Measurements from ENCODE around the gene MPPE1.
"Not testable (repeated sequence)": the region's sequence is repeated elsewhere in the genome, so short reads cannot be mapped to it uniquely, and the experiment has no call there.

MPPE1 gene

DNA sequence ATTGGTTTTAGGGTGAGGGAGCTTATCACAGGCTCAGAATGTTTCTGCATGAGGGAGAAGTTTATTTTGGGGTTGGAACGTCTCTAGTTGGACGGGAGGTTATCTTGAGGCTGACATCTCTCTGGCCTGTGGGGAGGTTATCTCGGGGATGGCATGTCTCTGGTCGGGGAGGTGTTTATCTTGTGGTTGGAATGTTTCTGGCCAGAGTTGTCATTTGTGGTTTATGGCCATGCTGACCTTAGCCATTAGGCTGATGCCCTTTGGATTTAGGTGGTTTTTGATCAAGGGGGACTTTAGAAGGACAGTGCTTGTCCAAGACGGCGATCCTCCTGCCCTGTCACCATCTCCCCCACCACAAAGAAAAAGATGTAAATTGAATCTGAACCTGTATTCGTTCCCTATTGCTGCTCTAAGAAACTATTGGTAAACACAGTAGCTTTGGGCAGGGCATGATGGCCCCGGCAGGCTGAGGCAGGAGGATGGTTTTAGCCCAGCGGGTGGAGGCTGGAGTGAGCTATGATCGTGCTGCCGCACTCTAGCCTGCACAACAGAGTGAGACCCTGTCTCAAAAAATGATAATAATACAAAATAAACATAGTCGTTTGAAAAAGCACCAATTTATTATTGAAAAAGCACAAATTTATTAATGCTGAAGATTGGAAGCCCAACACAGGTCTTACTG is 17.8 kb upstream of the MPPE1 start:
- DNase-seq (ENCODE audit: low read depth) = no peak

DNA sequence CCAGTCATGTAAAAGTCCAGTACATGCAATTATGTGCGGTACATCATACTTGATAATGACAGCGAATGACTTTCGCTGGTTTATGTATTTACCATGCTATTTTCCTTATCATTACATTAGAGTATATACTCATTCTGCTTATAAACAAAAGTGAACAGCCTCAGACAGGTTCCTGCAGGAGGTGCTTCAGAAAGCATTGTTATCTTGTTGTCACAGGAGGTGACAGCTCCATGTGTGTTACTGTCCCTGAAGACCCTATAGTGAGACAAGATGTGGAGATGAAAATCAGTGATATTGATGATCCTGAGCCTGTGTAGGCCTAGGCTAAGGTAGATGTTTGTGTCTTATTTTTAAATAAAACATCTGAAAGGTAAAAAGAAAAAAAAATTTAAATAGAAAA is 15.3 kb upstream of the MPPE1 start:
- DNase-seq (ENCODE audit: low read depth) = no peak

DNA sequence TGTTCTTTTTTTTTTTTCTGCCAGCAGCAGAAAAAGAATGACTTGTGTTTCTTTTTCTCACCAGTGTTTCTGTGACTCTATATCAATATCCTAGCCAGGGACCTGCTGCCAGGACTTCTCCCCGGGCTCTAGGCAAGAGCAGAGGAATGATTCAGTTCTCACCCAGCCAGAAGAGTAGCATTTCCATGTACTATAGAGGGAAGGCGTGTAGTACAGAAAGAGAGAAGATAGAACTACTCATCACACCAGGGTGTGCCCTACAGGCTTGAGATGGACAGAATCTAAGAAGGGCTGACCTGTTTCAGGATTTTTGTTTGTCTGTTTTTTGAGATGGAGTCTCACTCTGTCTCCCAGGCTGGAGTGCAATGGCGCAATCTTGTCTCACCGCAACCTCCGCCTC is 11.4 kb upstream of the MPPE1 start:
- DNase-seq (ENCODE audit: low read depth) = not testable (repeated sequence)

DNA sequence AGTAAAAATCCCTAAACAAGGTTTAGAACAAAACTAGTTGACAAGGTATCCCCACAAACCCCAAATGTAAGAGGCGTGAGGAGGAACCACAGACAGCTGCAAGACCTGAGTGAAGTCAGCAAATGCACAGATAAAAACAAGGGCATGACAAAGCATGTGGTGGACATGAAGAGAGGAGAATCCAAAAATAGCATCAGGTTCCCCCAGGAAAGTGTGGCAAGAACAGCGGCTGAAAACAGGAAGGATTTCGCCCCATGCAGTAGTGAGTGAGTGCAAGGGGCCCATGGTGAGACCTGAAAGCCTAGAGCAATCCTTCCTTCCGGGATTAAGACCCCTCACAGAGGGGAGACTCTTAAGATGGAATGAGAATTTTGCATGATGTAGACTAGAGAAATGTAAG is 8.8 kb upstream of the MPPE1 start:
- not testable (repeated sequence) for DNase-seq (ENCODE audit: low read depth)

DNA sequence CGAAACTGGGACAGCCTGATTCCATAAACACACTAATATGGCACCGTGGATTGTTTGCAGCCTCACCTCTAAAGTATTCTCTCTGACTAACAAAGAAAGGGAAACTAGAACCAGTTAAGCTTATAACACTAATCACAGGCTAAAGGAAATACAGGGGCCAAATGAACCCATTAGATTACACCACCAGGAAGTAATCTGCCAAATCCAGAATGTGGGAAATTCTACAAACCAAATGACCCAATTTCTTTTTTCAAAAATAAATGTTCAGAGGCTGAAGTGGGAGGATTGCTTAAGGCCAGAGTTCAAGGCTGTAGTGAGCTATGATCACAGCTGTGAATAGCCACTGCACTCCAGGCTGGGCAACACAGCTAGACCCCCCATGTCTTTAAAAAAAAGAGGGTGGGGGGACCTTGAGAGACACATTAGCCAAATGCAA is 1.5 kb upstream of the MPPE1 start:
- no peak for DNase-seq (ENCODE audit: low read depth)

DNA sequence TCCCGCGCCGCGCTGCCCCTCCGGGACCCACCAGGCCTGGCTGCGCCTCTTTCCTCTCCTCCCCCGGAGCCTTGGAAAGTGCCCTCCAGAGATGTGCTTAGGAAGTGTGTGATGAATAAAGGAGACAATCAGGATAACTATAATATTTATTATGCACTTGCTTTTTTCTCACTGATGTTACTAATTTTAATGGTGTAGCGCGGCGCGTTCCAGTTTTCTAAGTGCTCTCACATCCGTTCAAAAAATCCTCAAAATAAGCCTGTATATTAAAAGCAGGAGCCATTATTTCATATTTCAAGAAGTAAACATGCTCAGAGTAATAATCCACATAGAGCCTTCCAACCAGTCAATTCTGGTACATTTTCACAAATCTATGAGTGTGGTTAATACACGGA is 941 bp upstream of the MPPE1 start:
- no peak for DNase-seq (ENCODE audit: low read depth)

DNA sequence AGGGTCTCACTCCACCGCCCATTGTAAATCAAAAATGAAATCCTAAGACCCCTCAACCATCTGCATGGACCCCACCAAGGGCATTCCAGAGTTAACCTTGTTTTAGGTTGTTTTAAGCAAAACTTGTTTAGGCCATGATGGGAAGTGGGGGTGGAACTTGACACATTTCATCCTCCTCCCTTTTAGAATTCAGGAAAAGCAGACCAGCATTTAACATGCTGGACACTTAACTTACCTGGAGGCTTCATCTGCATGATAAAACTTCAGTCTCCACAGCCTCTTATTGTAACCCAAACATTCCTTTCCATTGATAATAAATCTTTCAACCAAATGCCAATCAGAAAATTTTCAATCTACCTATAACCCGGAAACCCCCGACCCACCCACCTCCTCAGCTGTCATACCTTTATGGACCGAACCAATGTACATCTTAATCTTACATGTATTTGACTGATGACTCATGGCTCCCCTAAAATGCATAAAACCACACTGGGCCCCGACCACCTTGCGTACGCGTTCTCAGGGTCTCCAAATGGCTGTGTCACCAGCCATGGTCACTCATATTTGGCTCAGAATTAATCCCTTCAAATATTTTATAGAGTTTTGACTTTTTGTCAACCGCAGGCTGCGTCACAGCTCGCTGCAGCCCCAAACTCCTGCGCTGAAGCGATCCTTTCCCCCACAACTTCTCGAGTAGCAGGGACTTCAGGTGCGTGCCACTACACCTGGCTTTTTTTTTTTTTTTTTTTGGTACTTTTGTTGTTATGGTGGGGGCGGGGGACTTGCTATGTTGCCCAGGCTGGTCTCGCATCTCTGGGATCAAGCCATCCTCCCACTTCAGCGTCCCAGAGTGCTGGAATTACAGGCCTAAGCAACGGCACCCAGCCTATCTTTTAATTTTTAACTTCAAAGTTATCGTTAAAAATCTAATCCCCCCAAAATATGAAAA is 917 bp downstream of the MPPE1 start:
- no peak for DNase-seq (ENCODE audit: low read depth)

DNA sequence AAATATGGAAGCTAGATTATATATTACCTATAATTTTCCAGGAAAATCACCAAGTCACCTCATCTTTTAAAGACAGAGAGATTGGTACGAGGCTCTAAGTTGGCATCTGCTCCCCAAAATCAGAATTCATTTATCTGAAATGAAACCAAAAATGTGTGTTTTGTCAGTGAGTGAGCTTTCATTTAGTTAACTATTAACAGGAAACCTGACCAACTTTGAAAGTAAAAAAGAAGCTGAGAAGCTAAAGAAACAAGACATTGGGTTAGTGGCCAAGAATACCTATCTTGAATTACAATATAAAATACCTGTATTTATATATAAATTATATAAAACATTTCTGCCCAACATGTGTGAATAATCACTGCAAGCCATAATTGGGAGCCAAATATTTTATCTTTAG is 1.9 kb downstream of the MPPE1 start:
- no peak for DNase-seq (ENCODE audit: low read depth)

DNA sequence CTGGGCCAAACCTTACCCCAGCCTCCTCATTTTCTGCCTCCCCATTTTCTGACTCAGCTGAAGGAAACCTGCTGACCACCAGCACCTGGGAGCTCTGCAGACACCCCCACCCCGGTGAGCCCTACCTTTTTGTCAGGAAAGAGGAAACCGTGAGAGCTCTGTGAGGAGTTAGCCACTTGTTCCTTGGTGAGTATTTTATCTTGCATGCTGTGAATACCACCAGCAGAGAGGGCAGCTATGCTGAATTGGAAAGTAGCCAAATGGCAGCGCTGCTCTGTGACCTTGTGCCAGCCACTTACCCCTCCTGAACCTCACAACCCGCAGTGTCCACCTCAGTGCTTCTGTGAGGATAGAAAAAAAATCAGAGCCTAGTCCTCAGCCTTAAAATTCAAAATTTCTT is 2.5 kb downstream of the MPPE1 start:
- no peak for DNase-seq (ENCODE audit: low read depth)

DNA sequence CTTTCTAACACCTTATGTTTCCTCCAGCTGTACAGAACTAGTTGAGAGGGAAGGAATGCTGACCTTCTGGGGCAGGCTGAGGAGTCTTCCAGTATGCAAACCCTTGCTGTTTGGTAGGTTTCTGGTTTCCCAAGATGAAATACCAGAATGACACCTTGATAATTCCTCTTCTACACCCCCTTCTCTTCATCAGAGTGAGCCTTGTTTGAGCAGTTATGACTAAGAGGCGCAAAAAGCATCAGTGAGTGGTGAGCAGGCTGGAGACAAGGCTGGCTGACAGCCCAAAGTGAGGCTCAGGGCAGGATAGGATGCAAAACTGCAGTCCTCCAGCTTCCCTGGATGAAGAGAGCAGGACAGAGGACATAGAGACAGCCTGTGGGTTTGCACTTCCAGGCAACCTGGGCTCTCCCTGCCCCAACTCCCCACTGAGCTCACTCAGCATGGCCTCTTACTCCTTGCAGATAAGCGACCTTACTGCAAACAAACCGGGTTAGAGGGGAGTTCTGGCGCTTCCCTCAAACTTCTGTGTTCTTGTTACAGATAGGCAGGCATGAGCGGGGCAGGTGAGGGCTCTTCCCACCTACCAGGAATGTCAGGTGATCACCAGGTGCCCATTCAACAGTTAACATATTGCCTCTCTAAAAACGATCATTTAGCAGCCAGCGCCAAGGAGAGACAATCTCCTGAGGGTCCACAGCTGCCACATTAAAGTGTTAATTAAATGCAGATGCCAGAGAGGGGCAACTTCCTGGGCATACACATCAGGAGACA is 5.4 kb downstream of the MPPE1 start:
- DNase-seq (ENCODE audit: low read depth) = no peak

DNA sequence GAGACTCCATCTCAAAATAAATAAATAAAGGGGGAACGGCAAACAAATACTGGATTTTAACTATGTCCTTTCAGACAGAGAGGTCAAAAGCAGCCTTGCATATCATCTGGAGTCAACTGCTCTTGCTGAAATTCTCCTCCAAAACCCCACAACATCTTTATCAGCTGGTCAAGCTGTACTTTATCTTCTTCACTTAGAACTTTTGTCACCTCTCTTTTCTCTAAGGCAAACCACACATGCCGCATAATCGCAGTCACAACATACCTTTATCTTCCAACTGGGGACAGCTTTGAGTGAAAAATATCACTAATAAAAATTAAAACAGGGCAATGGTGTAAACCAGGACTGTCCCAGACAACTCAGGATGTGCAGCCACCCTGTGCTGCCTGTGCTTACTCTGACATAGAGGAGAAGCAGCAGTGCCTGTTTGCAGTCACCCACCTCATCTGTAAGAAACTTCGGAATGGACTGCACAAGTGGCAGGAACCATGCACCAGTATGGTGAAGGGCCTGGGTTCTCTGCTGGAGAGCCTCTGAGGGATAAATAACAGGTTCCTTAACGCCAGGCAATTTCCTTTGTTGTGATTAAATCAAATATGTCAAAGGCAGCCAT is 6.2 kb downstream of the MPPE1 start:
- DNase-seq (ENCODE audit: low read depth) = no peak

DNA sequence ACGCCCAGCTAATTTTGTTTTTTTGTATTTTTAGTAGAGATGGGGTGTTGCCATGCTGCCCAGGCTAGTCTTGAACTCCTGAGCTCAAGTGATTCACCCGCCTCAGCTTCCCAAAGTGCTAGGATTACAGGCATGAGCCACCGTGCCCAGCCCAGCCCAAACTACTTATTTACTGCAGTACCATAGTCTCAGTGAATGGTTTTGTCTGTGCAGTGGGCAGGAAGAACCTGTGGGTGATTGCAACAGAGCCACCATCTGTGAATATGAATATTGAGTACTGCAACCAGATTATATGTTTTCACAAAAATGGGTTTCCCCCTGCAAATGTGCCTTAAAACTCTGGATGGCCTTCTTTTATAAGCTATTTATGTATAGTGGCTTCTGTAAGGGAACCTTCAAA is 9.1 kb downstream of the MPPE1 start:
- no peak for DNase-seq (ENCODE audit: low read depth)

DNA sequence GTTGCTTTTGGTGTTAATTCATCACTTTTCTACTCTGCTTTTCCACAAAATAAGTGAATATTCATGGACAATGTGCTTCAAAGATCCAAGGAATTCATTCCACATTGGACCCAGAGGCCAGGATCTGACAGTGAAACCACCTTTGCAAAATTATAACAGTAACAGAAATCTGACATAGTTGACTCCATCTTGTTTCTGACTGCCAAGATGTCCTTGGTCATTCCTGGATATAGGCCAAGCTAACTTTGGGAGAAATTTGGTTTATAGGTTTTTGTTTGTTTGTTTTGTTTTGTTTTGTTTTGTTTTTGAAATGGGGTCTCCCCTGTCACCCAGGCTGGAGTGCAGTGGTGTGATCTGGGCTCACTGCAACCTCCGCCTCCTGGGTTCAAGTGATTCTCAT is 10.3 kb downstream of the MPPE1 start:
- DNase-seq (ENCODE audit: low read depth) = no peak

DNA sequence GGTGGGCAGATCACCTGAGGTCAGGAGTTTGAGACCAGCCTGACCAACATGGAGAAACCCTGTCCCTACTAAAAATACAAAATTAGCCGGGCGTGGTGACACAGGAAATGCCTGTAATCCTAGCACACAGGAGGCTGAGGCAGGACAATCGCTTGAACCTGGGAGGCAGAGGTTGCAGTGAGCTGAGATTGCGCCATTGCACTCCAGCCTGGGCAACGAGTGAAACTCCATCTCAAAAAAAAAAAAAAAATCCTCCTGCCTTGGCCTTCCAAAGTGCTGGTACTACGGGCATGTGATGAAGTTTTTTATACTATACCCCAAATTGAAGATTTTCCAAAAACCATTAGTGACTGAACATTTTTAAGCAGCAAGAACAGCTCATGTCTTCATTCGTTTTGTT is 15.7 kb downstream of the MPPE1 start:
- DNase-seq (ENCODE audit: low read depth) = not testable (repeated sequence)

DNA sequence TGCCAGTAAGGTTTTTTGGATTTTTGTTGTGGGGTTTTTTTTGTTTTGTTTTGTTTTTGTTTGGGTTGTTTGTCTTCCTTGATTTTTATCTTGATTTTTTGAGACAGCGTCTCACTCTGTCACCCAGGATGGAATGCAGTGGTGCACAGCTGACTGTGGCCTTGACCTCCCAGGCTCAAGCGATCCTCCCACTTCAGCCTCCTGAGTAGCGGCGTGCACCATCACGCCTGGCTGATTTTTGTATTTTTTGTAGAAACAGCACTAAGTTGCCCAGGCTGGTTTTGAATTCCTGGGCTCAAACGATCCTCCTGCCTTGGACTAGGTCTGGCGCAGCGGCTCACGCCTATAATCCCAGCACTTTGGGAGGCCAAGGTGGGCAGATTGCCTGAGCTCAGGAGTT is 16.4 kb downstream of the MPPE1 start:
- DNase-seq (ENCODE audit: low read depth) = no peak

DNA sequence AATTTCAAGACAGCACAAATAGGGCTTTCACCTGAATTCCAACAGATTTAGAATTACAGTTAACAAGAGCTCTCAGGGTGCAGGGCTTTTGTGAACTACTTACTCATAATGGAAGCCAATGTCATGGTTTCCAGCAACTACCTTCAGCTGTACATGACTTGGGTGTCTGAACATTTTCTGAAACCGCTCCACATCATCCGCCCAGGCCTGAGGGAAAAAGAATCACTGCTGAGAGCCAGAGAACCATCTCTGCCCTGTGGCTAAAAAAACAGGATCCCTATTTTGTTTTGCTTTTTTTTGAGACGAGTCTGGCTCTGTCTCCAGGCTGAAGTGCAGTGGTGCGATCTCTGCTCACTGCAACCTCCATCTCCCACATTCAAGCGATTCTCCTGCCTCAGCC is 18.8 kb downstream of the MPPE1 start:
- DNase-seq (ENCODE audit: low read depth) = no peak

DNA sequence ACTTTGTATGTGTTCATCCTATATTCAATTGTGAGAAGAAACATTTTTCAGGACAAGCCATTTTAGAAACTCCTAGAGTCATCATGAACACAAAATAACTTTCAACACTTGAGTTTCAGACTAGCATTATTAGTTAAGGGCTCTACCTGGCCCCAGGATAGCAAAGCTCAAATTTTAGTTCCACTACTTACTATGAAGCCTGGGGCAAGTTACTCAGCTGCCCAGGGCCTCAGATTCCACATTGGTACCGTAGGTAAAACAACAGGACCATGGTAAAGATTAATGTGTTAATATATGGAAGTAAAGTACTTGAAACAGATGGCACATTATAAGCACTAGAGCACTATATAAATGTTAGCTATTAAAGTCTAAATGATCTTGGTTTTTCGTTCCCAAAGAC is 19.4 kb downstream of the MPPE1 start:
- DNase-seq (ENCODE audit: low read depth) = no peak

DNA sequence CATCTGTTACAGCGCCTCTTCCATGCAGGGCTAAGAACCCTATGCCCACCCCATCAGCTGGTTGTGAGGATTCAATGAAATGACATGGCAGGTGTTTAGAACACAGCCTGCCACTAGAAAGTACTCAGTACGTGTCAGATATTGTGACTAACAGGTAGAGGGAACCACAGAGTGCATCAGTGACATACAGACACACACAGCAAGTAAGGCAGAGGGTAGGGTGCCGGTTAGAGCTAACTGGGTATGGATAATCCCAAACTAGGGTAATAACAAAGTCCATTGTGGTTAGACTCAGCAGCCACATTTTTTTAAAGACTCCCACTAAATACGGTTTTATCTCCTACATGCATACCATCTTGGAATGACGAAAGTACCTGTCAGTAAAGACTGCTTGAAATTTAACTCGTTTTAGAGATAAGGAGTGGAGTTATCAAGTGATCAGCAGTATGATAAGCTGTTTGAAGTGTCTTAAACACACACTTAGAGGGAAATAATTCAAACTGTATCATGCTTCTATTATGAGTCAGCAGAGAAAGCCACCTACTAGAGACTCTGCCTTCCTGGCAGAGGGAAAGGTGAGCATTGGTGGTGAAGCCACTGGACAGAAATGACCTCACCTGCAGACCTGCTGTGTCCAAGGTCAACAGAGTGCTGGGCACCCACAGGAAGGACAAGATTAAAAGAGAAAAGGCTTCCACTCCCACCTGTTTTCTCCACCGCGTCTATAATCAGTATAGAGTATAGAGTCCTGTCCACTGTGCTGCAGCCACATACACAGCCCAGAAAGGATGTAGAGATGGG is 20.6 kb downstream of the MPPE1 start:
- DNase-seq (ENCODE audit: low read depth) = no peak

DNA sequence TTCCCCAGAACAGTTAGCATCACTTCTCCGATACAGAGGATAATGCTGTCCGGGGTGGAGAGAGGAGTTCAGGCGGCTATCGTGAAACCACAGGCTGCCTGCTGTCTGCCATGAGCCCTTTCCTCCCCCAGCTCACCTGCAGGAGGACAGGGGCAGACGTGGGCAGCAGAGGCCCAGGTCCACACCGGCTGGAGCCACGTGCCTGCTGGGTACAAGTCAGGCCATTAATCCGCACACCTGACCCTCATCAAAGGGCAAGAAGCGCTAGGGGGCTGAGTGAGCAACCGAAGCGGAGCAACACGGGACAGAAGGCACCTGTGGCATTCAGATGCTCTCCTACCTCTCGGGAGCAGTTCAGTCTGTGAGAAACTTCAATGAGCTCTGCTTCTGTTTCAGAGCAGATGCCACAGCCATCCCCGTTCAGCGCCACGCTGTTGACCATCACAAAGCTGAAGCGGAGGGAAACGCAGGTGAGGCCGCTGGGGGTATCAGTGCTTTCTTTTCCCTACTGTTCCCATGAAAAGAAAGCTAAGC is 21.5 kb downstream of the MPPE1 start:
- no peak for DNase-seq (ENCODE audit: low read depth)

DNA sequence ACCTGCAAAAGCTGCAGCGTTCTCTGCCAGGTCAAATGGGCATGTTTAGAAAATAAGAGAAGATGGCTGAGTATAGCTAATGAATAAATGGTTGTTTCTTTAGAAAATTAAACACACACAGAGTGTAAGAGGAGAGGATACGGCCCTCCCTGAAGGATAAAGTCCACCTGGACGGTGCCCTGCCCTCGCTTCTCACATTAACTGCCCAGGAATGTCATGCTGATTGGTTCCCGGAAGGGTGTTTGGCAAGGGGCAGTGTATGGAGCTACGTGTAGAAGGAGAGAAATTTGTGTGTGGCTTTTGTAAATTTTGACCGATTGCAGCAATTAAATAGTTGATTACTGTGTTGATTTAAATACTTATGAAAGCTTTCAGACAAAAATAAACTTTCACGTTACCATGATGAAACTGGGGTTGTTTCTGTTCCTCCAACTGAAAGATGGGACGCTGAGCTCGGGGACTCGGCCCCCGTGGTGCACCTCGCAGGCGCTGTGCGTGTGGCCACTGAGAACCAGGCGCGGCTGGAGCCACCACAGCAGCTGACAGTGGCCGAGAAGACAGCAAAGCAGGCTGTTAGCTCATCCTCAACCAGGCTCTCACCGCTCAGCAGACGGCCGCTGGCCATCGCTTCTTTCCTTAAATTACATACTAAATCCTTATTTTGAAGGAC is 22.7 kb downstream of the MPPE1 start:
- no peak for DNase-seq (ENCODE audit: low read depth)

All from T-helper 22 cell (primary cell).